SH-SY5Y (cell line): Measurements from ENCODE around the gene VANGL1.

ENCODE experiments used
- GATA2 ChIP-seq: IDR thresholded peaks from 2 replicates; pipeline ENCODE4 v1.6.1; 2011; ENCODE audit warnings: mild to moderate bottlenecking, low read depth, low read length
- GATA3 ChIP-seq: IDR thresholded peaks from 2 replicates; pipeline ENCODE4 v1.6.1; 2011; ENCODE audit warnings: low read depth, mild to moderate bottlenecking, low read length, moderate library complexity

GRCh38 chr1:115723756-115724155 lies 82.0 kb downstream of the VANGL1 start:
- TF ChIP-seq GATA2 = no peak
- no peak for TF ChIP-seq GATA3
